ENCODE results near the gene ADCY3.

ADCY3 gene

GRCh38 chr2:24827321-24828237 is 92.5 kb downstream of the ADCY3 start:
- peak; percentile 71 for DNase-seq

- DNase-seq: no peak
Measured at GRCh38 chr2:24826773-24827145, 93.3 kb downstream of the ADCY3 start.

DNA sequence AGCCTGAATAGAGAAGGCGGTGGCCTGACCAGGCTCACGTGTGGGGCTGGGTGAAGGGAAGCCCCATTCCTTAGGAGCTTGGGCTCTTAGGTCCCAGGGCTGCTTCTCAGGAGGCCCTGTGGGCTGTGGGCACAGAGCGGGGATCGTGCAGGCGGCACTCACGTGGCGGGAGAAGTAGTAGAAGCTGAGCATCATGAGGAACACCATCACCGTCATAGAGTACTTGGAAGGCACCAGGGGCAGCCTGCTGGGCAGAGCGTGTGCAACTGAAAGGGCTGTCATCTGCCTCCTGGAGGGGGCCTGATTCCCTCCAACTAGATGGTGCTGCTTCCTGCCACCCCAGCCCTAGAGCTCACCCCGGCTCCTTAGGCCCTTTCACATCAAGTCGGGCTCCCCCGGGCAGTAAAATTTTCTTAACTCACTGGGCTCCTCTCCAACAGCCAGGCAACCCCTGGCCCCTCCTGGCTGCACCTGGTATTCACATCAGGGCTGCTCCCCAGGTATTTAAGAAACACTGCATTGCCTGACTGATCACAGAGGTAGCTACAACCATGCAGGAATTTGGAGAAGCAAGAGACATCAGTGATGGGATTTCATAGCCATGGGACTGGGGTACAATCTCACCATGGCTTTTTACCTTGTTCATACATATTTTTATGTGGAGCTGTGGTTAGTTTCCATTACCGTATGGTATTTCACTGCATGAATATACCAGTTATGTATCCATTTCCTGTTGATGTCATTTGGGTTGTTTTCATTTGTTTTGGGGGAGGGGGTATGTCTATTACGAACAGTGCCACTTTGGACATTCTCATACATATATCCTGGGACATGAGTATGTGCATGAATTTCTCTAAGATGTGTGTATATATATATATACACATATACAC is 93.9 kb downstream of the ADCY3 start:
- DNase-seq: no peak

GRCh38 chr2:24824966-24825882 is 94.8 kb downstream of the ADCY3 start:
- peak; percentile 7 for DNase-seq

DNA sequence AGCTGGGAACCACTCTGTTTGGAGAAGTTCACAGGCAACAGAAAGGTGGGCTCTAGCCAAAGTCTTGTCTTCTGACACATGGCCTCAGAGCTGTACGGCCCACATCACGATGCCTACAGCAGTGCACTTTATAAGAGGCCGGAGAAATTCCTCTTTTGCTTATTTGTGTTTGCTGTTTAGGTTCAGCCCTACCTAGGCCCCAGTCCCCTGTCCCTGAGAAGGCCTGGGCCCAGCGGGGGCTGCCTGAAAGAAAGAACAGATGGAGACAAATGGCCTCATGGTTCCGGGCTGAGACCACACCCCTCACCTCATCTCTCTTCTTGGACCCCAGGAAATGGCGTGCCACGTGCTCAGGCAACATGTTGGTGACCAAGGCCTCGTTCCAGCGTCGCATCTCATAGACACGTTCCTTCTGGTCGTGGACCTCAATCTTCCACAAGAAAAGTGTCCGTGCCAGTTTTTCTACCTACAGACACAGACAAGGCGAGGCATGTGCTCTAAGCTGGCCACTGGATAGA is 95.9 kb downstream of the ADCY3 start:
- DNase-seq: no peak

- DNase-seq: peak; percentile 82
Measured at GRCh38 chr2:24822049-24822706, 97.9 kb downstream of the ADCY3 start.

DNA sequence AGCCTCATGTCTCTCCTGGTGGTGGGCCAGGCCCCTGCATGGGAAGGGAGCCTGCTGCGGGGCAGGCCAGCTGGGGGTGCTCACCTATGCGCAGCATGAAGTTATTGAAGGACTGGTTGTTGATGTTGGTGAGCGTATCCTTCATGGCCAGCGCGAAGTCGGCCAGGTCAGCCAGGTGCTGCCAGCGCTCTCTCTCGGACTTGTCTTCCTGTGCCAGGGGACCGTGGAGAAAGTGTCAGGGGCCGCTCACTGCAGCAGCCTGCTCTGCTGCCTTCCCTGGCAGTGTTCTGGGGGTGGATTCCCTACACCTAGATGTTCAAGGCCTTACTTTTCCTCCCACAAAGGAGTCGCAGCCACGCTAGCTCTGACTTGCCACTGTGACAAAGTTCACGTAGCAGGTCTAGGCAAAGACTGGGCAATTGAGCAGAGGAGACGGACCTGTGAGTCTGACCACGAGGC is 98.6 kb downstream of the ADCY3 start:
- DNase-seq: no peak

GRCh38 chr2:24820598-24821432 is 99.2 kb downstream of the ADCY3 start:
- no peak for DNase-seq

DNA sequence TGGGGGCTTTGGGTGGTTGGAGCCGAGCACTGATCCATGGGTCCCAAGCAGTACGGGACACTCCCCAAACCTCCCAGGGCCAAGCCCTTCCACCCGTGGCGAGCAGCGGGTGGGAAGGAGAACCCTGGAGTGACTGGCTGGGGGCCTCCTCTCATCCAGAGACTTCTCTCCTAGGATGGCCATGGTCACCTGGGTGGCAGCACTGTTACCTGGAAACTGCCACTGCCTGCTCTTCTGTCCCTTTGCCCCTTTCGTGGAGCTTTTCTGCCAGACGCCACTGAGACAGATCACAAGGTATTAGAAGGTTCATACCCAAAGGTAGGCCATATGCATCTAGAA is 99.9 kb downstream of the ADCY3 start:
- no peak for DNase-seq

- DNase-seq: no peak
Measured at GRCh38 chr2:24819442-24820174, 100.4 kb downstream of the ADCY3 start.

DNA sequence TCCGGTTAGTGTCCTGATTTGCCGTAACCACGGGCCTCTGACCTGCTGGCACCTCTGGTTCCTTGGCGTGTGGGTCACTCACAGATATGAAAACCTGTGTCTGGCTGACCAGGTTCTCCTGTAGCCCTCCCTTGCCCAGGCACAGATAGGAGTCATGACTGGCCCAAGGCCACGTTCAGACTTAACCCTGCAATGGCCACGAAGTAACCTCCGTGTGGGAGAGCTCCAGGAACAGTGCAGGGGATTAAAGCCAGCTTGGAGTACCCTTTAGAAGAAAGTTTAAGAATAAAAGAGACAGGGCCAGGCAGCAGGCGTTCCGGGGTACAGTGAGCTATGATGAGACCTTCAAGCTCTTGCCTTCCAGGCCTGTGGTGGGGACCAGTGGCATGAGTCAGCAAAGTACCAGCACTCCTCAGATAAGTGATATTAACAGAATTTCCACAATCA is 101.3 kb downstream of the ADCY3 start:
- no peak for DNase-seq

- no peak for DNase-seq
Measured at GRCh38 chr2:24816884-24817283, 103.2 kb downstream of the ADCY3 start.

GRCh38 chr2:24816404-24816803 is 103.6 kb downstream of the ADCY3 start:
- no peak for DNase-seq

GRCh38 chr2:24815171-24815570 is 104.9 kb downstream of the ADCY3 start:
- no peak for DNase-seq

DNA sequence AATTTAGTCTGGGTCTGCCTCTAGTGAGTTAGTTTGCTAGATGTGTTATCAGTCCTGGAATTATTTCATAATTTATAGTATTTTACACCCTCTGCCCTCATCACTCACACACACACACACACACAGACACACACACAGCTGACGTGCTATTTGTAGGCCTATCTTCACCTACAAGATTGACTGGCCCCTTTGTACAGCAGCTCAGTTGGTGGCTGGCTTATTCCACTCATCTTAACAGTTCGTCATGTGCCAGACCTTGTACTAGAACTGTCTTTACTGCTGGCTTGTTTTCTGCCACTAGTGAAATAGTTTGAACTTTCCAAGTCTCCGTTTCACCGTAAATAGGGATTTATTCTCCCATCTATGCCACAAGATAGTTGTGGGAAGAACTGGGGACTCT is 105.5 kb downstream of the ADCY3 start:
- no peak for DNase-seq

DNA sequence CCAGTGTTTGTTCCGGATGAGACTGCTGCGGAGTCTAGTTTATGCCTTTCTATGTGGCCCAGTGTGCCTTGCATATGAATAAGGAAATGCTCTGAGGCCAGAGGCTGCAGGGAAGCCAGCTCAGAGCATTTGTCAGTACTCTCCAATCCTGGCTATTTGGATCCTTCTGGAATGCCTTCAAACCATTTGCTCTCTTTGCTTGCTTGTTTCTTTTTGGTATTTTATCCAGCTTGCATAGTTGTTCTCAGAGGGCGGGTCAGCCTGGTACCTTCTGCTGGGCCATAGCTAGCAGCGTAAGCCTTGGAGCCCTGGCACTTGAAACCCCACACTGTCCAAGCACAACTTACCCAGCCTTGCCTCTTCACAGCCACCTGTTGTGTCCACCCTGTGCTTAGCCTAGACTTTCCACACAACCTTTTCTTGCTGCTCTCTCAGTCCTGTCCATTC is 106.3 kb downstream of the ADCY3 start:
- no peak for DNase-seq

GRCh38 chr2:24809316-24810007 is 110.6 kb downstream of the ADCY3 start:
- DNase-seq: no peak

DNA sequence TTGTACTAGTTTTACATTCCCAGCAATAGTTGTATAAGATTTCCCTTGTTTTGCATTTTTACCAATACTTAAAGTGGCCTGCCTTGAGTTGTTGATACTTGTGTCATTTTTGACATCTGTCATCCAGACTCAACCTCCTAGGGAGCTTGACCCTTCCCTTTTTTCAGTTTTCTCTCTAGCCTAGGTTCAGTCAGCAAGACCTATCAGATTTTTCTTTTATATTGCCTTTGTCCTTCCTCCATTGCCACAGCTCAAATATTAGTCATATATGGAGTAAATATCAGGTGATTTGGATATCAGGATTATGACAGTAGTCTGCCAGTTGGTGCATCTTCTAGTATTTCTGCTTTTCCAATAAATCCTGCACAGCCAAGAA is 113.4 kb downstream of the ADCY3 start:
- DNase-seq: no peak
